A549 (cell line): ENCODE results near the gene XK. TPM values are rescaled to one million over a fixed set of nuclear protein-coding genes. Genes with fewer than 3 reads are reported as not detected.

Experiments
- ATAC-seq, 2 experiments: fragments of 200-7000 bp in 1 of 2; fragments of >200 bp in 1 of 2; cut with Nextera tagmentation in 1 of 2; cut with Tn5 transposase in 1 of 2; 3 replicates each; pipeline versions ENCODE4 v1.8.0 to v1.9.1; 2018 to 2020; ENCODE audit warnings: mild to moderate bottlenecking in 1 of 2, moderate library complexity in 1 of 2
- CTCF ChIA-PET: fragments of 300-600 bp; sonication (Branson Sonifier 250); formaldehyde crosslinking; extraction: SDS; loops from one replicate; lab custom pipeline; 2021; ENCODE audit warnings: antibody characterized with exemption, inconsistent platforms; lab: Yijun Ruan, JAX
- POLR2A ChIA-PET: fragments of 350-600 bp; formaldehyde crosslinking; extraction: SDS; loops from one replicate; lab custom pipeline; 2021; ENCODE audit warnings: antibody characterized with exemption, inconsistent platforms; lab: Yijun Ruan, JAX
- DNase-seq, 2 experiments: peaks; one replicate each; pipeline versions ENCODE4 v3.0.0 to v3.0.0-alpha.2; 2011 to 2016; ENCODE audit warnings: low read depth in 1 of 2, low spot score in 1 of 2
- FAIRE-seq: peaks from 2 replicates; lab custom pipeline; 2011; peaks lifted over from hg19 to GRCh38; lab: Jason Lieb, UNC
- H3K27ac ChIP-seq, 2 experiments: fragments of >200 bp; sonication (Bioruptor Twin); formaldehyde crosslinking; 3 replicates each; pipeline ENCODE4 v1.5.1; 2016 to 2017
- H3K4me1 ChIP-seq: fragments of >200 bp; sonication (Bioruptor Twin); formaldehyde crosslinking; 3 replicates; pipeline ENCODE4 v1.6.1; 2016
- H3K4me2 ChIP-seq: fragments of >200 bp; sonication (Bioruptor Twin); formaldehyde crosslinking; 3 replicates; pipeline ENCODE4 v1.6.1; 2016
- H3K4me3 ChIP-seq: fragments of >200 bp; sonication (Bioruptor Twin); formaldehyde crosslinking; 3 replicates; pipeline ENCODE4 v1.5.1; 2016
- H3K9me3 ChIP-seq: fragments of >200 bp; sonication (Bioruptor Twin); formaldehyde crosslinking; 3 replicates; pipeline ENCODE4 v1.6.1; 2016
- CBX2 ChIP-seq: fragments of 200-600 bp; sonication (generic); IDR thresholded peaks from 2 replicates; pipeline ENCODE4 v1.6.1; 2016; ENCODE audit warnings: low read depth, mild to moderate bottlenecking, borderline replicate concordance
- CEBPB ChIP-seq, 2 experiments: fragments of >200 bp in 1 of 2; sonication (Bioruptor Twin) in 1 of 2; formaldehyde crosslinking in 1 of 2; IDR thresholded peaks; 2 replicates each; pipeline ENCODE4 v1.6.1; 2012 to 2016
- CHD2 ChIP-seq: fragments of 150-350 bp; IDR thresholded peaks from 2 replicates; pipeline ENCODE4 v1.6.1; 2014; ENCODE audit warnings: low read length; ENCODE audit not compliant: partially characterized antibody
- CHD4 ChIP-seq: fragments of 200-600 bp; sonication (generic); IDR thresholded peaks from 2 replicates; pipeline ENCODE4 v1.6.1; 2016; ENCODE audit warnings: antibody characterized with exemption, mild to moderate bottlenecking, borderline replicate concordance
- CTCF ChIP-seq: fragments of >200 bp; sonication (Bioruptor Twin); formaldehyde crosslinking; IDR thresholded peaks from 3 replicates; pipeline ENCODE4 v1.5.1; 2016
- EHF ChIP-seq: fragments of 250-450 bp; sonication (Bioruptor Pico); IDR thresholded peaks from 2 replicates; pipeline ENCODE4 v1.5.0; 2020; ENCODE audit warnings: mild to moderate bottlenecking
- EHMT2 ChIP-seq: fragments of 200-600 bp; sonication (generic); IDR thresholded peaks from 2 replicates; pipeline ENCODE4 v1.6.1; 2016; ENCODE audit warnings: antibody characterized with exemption, low read depth, mild to moderate bottlenecking, moderate library complexity
- ELK1 ChIP-seq: fragments of 150-350 bp; IDR thresholded peaks from 2 replicates; pipeline ENCODE4 v1.6.1; 2014; ENCODE audit warnings: low read depth, mild to moderate bottlenecking, low read length
- ESRRA ChIP-seq: fragments of 150-350 bp; IDR thresholded peaks from 2 replicates; pipeline ENCODE4 v1.6.1; 2014; ENCODE audit warnings: mild to moderate bottlenecking, low read length, borderline replicate concordance
- FOSB ChIP-seq: fragments of 250-450 bp; sonication (Bioruptor Pico); IDR thresholded peaks from 2 replicates; pipeline ENCODE4 v1.5.0; 2020; ENCODE audit warnings: mild to moderate bottlenecking, moderate library complexity
- FOSL2 ChIP-seq, 2 experiments: fragments of 450-650 bp in 1 of 2; fragments of >200 bp in 1 of 2; sonication (Bioruptor Twin) in 1 of 2; formaldehyde crosslinking; IDR thresholded peaks; 2 replicates each; pipeline versions ENCODE4 v1.5.0 to v1.6.1; 2016 to 2020; ENCODE audit warnings: mild to moderate bottlenecking in 1 of 2, moderate library complexity in 1 of 2
- GATA3 ChIP-seq: IDR thresholded peaks from 2 replicates; pipeline ENCODE4 v1.6.1; 2012; ENCODE audit warnings: borderline replicate concordance
- HDAC2 ChIP-seq: fragments of 200-600 bp; sonication (generic); IDR thresholded peaks from 2 replicates; pipeline ENCODE4 v1.6.1; 2016
- HOXB13 ChIP-seq: fragments of 250-450 bp; sonication (Bioruptor Pico); IDR thresholded peaks from 2 replicates; pipeline ENCODE4 v1.5.0; 2020; ENCODE audit warnings: low read depth, mild to moderate bottlenecking, moderate library complexity
- HOXB5 ChIP-seq: fragments of 250-450 bp; sonication (Bioruptor Pico); IDR thresholded peaks from 2 replicates; pipeline ENCODE4 v1.5.0; 2020; ENCODE audit warnings: mild to moderate bottlenecking, moderate library complexity
- JUNB ChIP-seq: fragments of >200 bp; sonication (Bioruptor Twin); formaldehyde crosslinking; IDR thresholded peaks from 2 replicates; pipeline ENCODE4 v1.6.1; 2016
- KDM5A ChIP-seq: fragments of 200-600 bp; sonication (generic); IDR thresholded peaks from 2 replicates; pipeline ENCODE4 v1.6.1; 2016; ENCODE audit warnings: antibody characterized with exemption, mild to moderate bottlenecking
- MAFK ChIP-seq: fragments of 450-650 bp; IDR thresholded peaks from 2 replicates; pipeline ENCODE4 v1.6.1; 2014; ENCODE audit not compliant: partially characterized antibody
- MAZ ChIP-seq: fragments of 150-350 bp; IDR thresholded peaks from 2 replicates; pipeline ENCODE4 v1.6.1; 2014; ENCODE audit warnings: antibody characterized with exemption, low read depth, low read length, borderline replicate concordance
- MYC ChIP-seq: IDR thresholded peaks from 2 replicates; pipeline ENCODE4 v1.6.1; 2012; ENCODE audit warnings: mild to moderate bottlenecking, inconsistent platforms, low read length, improper control_type of control experiment, borderline replicate concordance
- NR3C1 ChIP-seq: fragments of >200 bp; sonication (Bioruptor Twin); formaldehyde crosslinking; IDR thresholded peaks from 3 replicates; pipeline ENCODE4 v1.6.1; 2017
- RAD21 ChIP-seq, 2 experiments: fragments of >200 bp in 1 of 2; sonication (Bioruptor Twin) in 1 of 2; formaldehyde crosslinking in 1 of 2; IDR thresholded peaks in 1 of 2; conservative IDR thresholded peaks in 1 of 2; 2 replicates in 1 of 2; 3 replicates in 1 of 2; pipeline ENCODE4 v1.6.1; 2012 to 2018; ENCODE audit warnings: inconsistent platforms in 1 of 2
- RCOR1 ChIP-seq: fragments of 150-350 bp; IDR thresholded peaks from 2 replicates; pipeline ENCODE4 v1.6.1; 2014; ENCODE audit warnings: antibody characterized with exemption, low read length, low read depth
- RFX5 ChIP-seq: fragments of 450-650 bp; IDR thresholded peaks from 2 replicates; pipeline ENCODE4 v1.7.1; 2014; ENCODE audit warnings: antibody characterized with exemption, mild to moderate bottlenecking, moderate library complexity
- SMC3 ChIP-seq: fragments of >200 bp; sonication (Bioruptor Twin); formaldehyde crosslinking; IDR thresholded peaks from 3 replicates; pipeline ENCODE4 v1.6.1; 2018; ENCODE audit warnings: inconsistent platforms
- SREBF2 ChIP-seq: fragments of 450-650 bp; IDR thresholded peaks from 2 replicates; pipeline ENCODE4 v1.6.1; 2014; ENCODE audit warnings: mild to moderate bottlenecking, moderate library complexity
- TFCP2L1 ChIP-seq: fragments of 250-450 bp; sonication (Bioruptor Pico); IDR thresholded peaks from 2 replicates; pipeline ENCODE4 v1.5.0; 2021; ENCODE audit warnings: mild to moderate bottlenecking
- TP53 ChIP-seq: fragments of 250-450 bp; sonication (Bioruptor Pico); IDR thresholded peaks from 2 replicates; pipeline ENCODE4 v1.5.0; 2021; ENCODE audit warnings: mild to moderate bottlenecking, moderate library complexity
- WGBS: methylation state at CpG from one replicate; pipeline ENCODE4 v1.1.6; 2017; ENCODE audit errors: missing lambda C conversion rate; 5-methylcytosine and 5-hydroxymethylcytosine counted together
- polyA plus RNA-seq, 4 experiments: library from polyadenylated mRNA; depleted of rRNA in 3 of 4; stranded (reverse); fragments of >200 nt; fragmentation: RNase III in 1 of 4; extraction: RNeasy Plus Mini Kit Qiagen cat#74134 plus additional on column Dnase treatment in 1 of 4; gene quantifications; 2 replicates in 3 of 4; 3 replicates in 1 of 4; pipeline ENCODE4 v1.2.3, GENCODE V29; 2011 to 2017
- TF ChIP-seq, protein P1 (sequence below): IDR thresholded peaks from 2 replicates; pipeline ENCODE4 v1.6.1; 2012
- TF ChIP-seq, protein P2 (sequence below): fragments of 250-450 bp; sonication (Bioruptor Pico); IDR thresholded peaks from 2 replicates; pipeline ENCODE4 v1.5.0; 2021; ENCODE audit warnings: mild to moderate bottlenecking, moderate library complexity, borderline replicate concordance

XK gene
- polyA plus RNA-seq, 2 of the 4 experiments (the other 2 are of a cell fraction): 0.34 to 1.2 TPM

DNA sequence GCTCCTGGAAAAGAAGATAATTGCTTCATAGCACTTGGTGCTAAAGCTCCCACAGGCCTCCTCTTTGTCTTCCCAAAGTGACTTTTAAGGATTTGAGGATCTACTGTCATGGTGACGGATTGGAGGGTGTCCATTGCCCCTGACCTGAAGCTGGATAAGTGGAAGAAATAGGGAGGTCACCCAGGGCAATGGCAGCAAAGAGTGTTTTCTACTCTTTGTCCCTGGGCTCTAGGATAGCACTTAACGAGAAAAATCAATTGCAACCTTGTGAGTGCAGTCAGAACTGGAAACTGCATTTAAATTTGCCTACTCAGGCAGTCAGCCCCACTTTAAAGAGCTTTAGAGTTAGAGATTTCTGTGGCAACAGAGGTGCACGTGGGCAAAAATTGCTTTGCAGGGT is 43.7 kb upstream of the XK start:
- FAIRE-seq: no peak
- ChIA-PET CTCF (no interaction called here), POLR2A (no interaction called here)
- H3K4me1 ChIP-seq: no peaks in the 10 kb centered on the region
- H3K4me2 ChIP-seq: no peak overlapping the region
- no peak for DNase-seq
- ATAC-seq: no peak
- WGBS: 6% methylated on average over 3 of the region's 3 CpGs
- H3K27ac ChIP-seq: no peak overlapping the region
- H3K4me3 ChIP-seq: no peak overlapping the region
- H3K9me3 ChIP-seq: no peaks in the 10 kb centered on the region
- TF ChIP-seq NR3C1: no peak
- no peak for TF ChIP-seq CHD2
- TF ChIP-seq SMC3: no peak
- no peak for TF ChIP-seq CEBPB (IDR thresholded peaks at IDR 0.05)
- no peak for TF ChIP-seq MAFK
- no peak for TF ChIP-seq CBX2
- TF ChIP-seq ELK1: no peak
- TF ChIP-seq CHD4: no peak
- TF ChIP-seq EHF: no peak
- no peak for TF ChIP-seq TP53 (CRISPR knock-in tag)
- no peak for TF ChIP-seq CTCF
- no peak for TF ChIP-seq TFCP2L1 (CRISPR knock-in tag)
- TF ChIP-seq RCOR1: no peak
- TF ChIP-seq FOSB (CRISPR knock-in tag): no peak
- TF ChIP-seq KDM5A: no peak
- no peak for TF ChIP-seq FOSL2 (IDR thresholded peaks at IDR 0.05)
- no peak for TF ChIP-seq FOSL2 (CRISPR knock-in tag; IDR thresholded peaks at IDR 0.05)
- TF ChIP-seq SREBF2: no peak
- TF ChIP-seq ESRRA: no peak

DNA sequence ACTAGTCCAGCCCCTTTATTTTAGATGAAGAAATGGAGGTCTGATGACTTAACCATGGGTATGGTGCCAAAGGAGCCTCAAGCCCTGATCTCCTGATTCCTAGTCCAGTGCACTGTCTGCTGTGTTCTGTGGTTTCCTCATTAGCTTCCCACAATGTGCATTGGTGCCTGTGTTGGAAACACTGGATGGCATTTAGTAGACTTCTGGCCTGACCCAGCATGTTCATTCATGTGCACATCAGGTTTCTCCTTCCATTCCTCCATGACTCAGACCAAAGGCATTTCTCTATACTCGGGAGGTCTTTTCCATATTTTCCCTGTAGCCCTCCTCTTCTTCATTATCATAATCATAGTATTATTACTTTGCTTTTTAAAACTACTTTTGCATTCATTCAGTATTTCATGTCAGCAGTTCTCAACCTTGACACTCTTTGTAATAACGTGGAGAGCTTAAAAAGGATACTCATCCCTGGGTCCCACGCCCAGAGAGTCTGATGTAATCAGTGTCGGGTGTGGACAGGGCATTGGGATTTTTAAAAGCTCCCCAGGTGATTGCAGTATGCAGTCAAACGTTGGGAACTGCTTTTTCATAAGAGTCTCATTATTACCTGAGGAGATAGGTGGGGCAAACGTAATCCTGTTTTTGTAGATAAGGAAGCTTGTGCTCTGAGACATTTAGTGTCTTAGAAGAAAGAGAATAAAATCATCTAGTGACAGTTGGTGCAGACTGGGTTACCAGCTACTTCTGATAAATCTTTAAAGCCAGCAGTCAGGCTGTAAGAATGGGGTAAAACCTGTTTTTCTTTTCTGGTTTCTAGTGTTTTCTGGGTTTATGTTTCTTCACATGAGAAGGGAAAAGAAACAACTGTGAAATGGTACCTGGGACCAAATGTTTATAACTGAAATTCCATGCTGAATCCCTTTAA is 40.9 kb upstream of the XK start:
- ChIA-PET POLR2A (no interaction called here), CTCF (no interaction called here)
- FAIRE-seq (no peak), ATAC-seq (no peak), DNase-seq (no peak)
- H3K9me3 ChIP-seq: no peaks in the 10 kb centered on the region
- no peak overlapping the region for H3K4me2 ChIP-seq
- TF ChIP-seq GATA3 (no peak), EHMT2 (no peak), MAZ (no peak), MYC (no peak), FOSL2 (IDR thresholded peaks at IDR 0.05) (no peak), FOSL2 (CRISPR knock-in tag; IDR thresholded peaks at IDR 0.05) (no peak), RFX5 (no peak), CHD2 (no peak), CHD4 (no peak), RCOR1 (no peak), RAD21 (conservative IDR thresholded peaks at IDR 0.05 in 1 of 2, IDR thresholded peaks at IDR 0.05 in 1 of 2) (no peak), HDAC2 (no peak), HOXB5 (CRISPR knock-in tag) (no peak), MAFK (no peak), JUNB (no peak), HOXB13 (CRISPR knock-in tag) (no peak)
- TF ChIP-seq, protein P1, sequence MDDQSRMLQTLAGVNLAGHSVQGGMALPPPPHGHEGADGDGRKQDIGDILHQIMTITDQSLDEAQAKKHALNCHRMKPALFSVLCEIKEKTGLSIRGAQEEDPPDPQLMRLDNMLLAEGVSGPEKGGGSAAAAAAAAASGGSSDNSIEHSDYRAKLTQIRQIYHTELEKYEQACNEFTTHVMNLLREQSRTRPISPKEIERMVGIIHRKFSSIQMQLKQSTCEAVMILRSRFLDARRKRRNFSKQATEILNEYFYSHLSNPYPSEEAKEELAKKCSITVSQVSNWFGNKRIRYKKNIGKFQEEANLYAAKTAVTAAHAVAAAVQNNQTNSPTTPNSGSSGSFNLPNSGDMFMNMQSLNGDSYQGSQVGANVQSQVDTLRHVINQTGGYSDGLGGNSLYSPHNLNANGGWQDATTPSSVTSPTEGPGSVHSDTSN: no peak
- TF ChIP-seq, protein P2, sequence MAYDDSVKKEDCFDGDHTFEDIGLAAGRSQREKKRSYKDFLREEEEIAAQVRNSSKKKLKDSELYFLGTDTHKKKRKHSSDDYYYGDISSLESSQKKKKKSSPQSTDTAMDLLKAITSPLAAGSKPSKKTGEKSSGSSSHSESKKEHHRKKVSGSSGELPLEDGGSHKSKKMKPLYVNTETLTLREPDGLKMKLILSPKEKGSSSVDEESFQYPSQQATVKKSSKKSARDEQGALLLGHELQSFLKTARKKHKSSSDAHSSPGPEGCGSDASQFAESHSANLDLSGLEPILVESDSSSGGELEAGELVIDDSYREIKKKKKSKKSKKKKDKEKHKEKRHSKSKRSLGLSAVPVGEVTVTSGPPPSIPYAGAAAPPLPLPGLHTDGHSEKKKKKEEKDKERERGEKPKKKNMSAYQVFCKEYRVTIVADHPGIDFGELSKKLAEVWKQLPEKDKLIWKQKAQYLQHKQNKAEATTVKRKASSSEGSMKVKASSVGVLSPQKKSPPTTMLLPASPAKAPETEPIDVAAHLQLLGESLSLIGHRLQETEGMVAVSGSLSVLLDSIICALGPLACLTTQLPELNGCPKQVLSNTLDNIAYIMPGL: no peak
- H3K4me1 ChIP-seq: no peaks in the 10 kb centered on the region
- 4% methylated on average over 6 of the region's 6 CpGs for WGBS
- H3K4me3 ChIP-seq: no peak overlapping the region
- H3K27ac ChIP-seq: no peak overlapping the region
